ENCODE data around the gene TNFRSF13B. TPM values are rescaled to one million over a fixed set of nuclear protein-coding genes. Genes with fewer than 3 reads are reported as not detected.

The TNFRSF13B gene
- total RNA-seq, 1 experiment from 2014 or later = not detected

- no peak for TF ChIP-seq FOSL1 (IDR thresholded peaks at IDR 0.05; ENCODE audit: low read depth)
These were observed 34.5 kb downstream of the TNFRSF13B start (continued) for GRCh38 chr17:16937431-16937830.

DNA sequence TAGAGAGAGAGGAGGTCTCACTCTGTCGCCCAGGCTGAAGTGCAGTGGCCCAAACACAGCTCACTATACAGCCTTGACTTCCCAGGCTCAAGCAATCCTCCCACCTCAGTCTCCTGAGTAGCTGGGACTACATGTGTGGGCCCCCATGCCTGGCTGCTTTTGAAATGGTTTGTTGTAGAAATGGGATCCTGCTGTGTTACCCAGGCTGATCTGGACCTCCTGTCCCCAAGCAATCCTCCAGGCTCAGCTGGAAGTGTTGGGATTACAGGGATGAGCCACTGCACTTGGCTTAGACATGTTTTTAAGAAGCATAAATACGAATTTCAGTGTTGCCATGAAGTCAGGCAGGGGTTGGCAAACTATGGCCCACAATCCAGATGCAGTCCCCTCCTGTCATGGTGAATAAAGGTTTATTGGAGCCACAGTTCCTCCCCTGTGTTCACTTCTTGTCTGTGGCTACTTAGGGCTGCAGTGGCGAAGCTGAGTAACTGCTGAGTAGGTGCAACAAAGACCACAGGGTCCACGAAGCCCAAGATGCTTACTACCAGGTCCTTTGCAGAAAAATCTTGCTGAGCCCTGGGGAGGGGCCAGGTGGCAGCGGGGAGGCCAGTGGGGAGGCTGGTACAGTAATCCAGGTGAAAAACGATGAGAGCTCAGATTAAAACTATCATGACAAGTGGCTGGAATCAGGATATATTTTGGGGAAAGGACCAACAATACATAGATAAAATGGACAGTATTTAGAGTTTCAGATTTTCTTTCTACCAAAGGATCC lies 35.2 kb downstream of the TNFRSF13B start:
- Histone ChIP-seq H3K4me1 (ENCODE audit: control insufficient read depth in 1 of 2, insufficient read depth in 2 of 2, low read length in 2 of 2) (peaks cover 0 to 15% of the 10 kb centered on the region in 2 experiments; a peak in 1 of 4 replicates), H3K9me3 (ENCODE audit: control insufficient read depth in 1 of 2, insufficient read depth in 1 of 2, low read depth in 1 of 2, low read length in 2 of 2) (no peaks in the 10 kb centered on the region), H3K79me2 (ENCODE audit: insufficient read depth, low read length) (no peaks in the 10 kb centered on the region), H3K9ac (ENCODE audit: low read length) (no peak overlapping the region), H3K9me2 (ENCODE audit: insufficient read depth) (no peaks in the 10 kb centered on the region), H3K4me2 (ENCODE audit: low read length) (no peak overlapping the region), H3K36me3 (ENCODE audit: control insufficient read depth in 1 of 2, insufficient read depth in 2 of 2, low read length in 2 of 2) (no peaks in the 10 kb centered on the region), H2AFZ (ENCODE audit: low read depth, low read length, poor library complexity, severe bottlenecking) (no peak overlapping the region), H3K27me3 (ENCODE audit: insufficient read depth, low read length) (no peaks in the 10 kb centered on the region; the same call in 1 of the 2 replicates), H3K27ac (ENCODE audit: low read depth, low read length) (no peak overlapping the region), H4K20me1 (ENCODE audit: insufficient read depth) (no peaks in the 10 kb centered on the region), H3K4me3 (replicated peaks in 1 of 2; ENCODE audit: low read depth in 1 of 2, low read length in 2 of 2) (no peak overlapping the region)
- ChIA-PET CTCF (no interaction called here), RAD21 (ENCODE audit: low non-redundant PET in 1 of 2, low total read pairs in 2 of 2, uncharacterized antibody in 2 of 2, unreplicated experiment in 2 of 2) (no interaction called here), POLR2A (no interaction called here)
- DNase-seq (ENCODE audit: low read depth, low spot score) = no peak
- TF ChIP-seq, protein P1, sequence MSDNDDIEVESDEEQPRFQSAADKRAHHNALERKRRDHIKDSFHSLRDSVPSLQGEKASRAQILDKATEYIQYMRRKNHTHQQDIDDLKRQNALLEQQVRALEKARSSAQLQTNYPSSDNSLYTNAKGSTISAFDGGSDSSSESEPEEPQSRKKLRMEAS (IDR thresholded peaks at IDR 0.05) = no peak
- TF ChIP-seq EZH2phosphoT487 (IDR thresholded peaks at IDR 0.05; ENCODE audit: borderline replicate concordance) = no peak
- no peak for TF ChIP-seq ELF1 (IDR thresholded peaks at IDR 0.05; ENCODE audit: borderline replicate concordance, low read depth)
- intact Hi-C loops (cut with micrococcal nuclease) = no loop called here
- no peak for ATAC-seq
- BruUV-seq (replicated peaks) = no TSS peak

GRCh38 chr17:16935786-16936185 lies 36.1 kb downstream of the TNFRSF13B start:
- Histone ChIP-seq H3K27me3 (ENCODE audit: insufficient read depth, low read length) (no peaks in the 10 kb centered on the region; the same call in 1 of the 2 replicates), H3K36me3 (ENCODE audit: control insufficient read depth in 1 of 2, insufficient read depth in 2 of 2, low read length in 2 of 2) (no peaks in the 10 kb centered on the region), H2AFZ (ENCODE audit: low read depth, low read length, poor library complexity, severe bottlenecking) (no peak overlapping the region), H3K4me3 (replicated peaks in 1 of 2; ENCODE audit: low read depth in 1 of 2, low read length in 2 of 2) (no peak overlapping the region), H3K4me2 (ENCODE audit: low read length) (no peak overlapping the region), H3K79me2 (ENCODE audit: insufficient read depth, low read length) (no peaks in the 10 kb centered on the region), H3K9me3 (ENCODE audit: control insufficient read depth in 1 of 2, insufficient read depth in 1 of 2, low read depth in 1 of 2, low read length in 2 of 2) (no peaks in the 10 kb centered on the region), H3K27ac (ENCODE audit: low read depth, low read length) (no peak overlapping the region), H3K9ac (ENCODE audit: low read length) (no peak overlapping the region), H3K4me1 (ENCODE audit: control insufficient read depth in 1 of 2, insufficient read depth in 2 of 2, low read length in 2 of 2) (peaks cover 0 to 15% of the 10 kb centered on the region in 2 experiments; a peak in 1 of 4 replicates), H4K20me1 (ENCODE audit: insufficient read depth) (no peaks in the 10 kb centered on the region), H3K9me2 (ENCODE audit: insufficient read depth) (no peaks in the 10 kb centered on the region)
- ATAC-seq (no peak), DNase-seq (ENCODE audit: low read depth, low spot score) (no peak)
- intact Hi-C loops (cut with micrococcal nuclease) = no loop called here
- no peak for TF ChIP-seq EZH2phosphoT487 (IDR thresholded peaks at IDR 0.05; ENCODE audit: borderline replicate concordance)
- CTCF ChIA-PET = no interaction called here
- POLR2A ChIA-PET = no interaction called here
- no TSS peak for BruUV-seq (replicated peaks)
- RAD21 ChIA-PET (ENCODE audit: low non-redundant PET in 1 of 2, low total read pairs in 2 of 2, uncharacterized antibody in 2 of 2, unreplicated experiment in 2 of 2) = no interaction called here
